Lung (tissue), 12 donors: ENCODE results near the gene SNCAIP. TPM values are rescaled to one million over a fixed set of nuclear protein-coding genes. Genes with fewer than 3 reads are reported as not detected.
A peak's percentile ranks its signal among the peaks of the same experiment; 100 is the strongest.

Experiments
- ATAC-seq: fragments of 200-7000 bp; cut with Tn5 transposase; one replicate; pipeline ENCODE4 v1.9.1; 2020; ENCODE audit warnings: moderate number of reproducible peaks; ENCODE audit not compliant: insufficient read depth, low FRiP score
- DNase-seq, 3 donors: peaks; one replicate each; pipeline ENCODE4 v3.0.0-alpha.2; 2013 to 2017
- H3K27ac ChIP-seq, 2 donors: one replicate each; pipeline ENCODE4 v1.5.1; 2013; ENCODE audit warnings: mild to moderate bottlenecking in 2 of 2, moderate library complexity in 2 of 2, control low read depth in 1 of 2, inconsistent platforms in 1 of 2, low read depth in 1 of 2, low read length in 1 of 2
- H3K27me3 ChIP-seq, 3 donors: one replicate each; pipeline ENCODE4 v1.5.1; 2013; ENCODE audit warnings: low read length in 2 of 3; ENCODE audit not compliant: control insufficient read depth in 3 of 3, insufficient read depth in 3 of 3
- H3K36me3 ChIP-seq, 4 donors: one replicate each; pipeline ENCODE4 v1.5.1; 2013; ENCODE audit warnings: low read length in 4 of 4, mild to moderate bottlenecking in 1 of 4, moderate library complexity in 1 of 4; ENCODE audit not compliant: control insufficient read depth in 4 of 4, insufficient read depth in 4 of 4
- H3K4me1 ChIP-seq, 5 donors: one replicate each; pipeline ENCODE4 v1.5.1; 2013; ENCODE audit warnings: low read length in 5 of 5, mild to moderate bottlenecking in 2 of 5, moderate library complexity in 1 of 5; ENCODE audit not compliant: control insufficient read depth in 5 of 5, insufficient read depth in 5 of 5
- H3K4me3 ChIP-seq: one replicate; pipeline ENCODE4 v1.5.1; 2013; ENCODE audit warnings: mild to moderate bottlenecking, control low read depth, moderate library complexity
- H3K9ac ChIP-seq, 2 donors: one replicate each; pipeline ENCODE4 v1.5.1; 2013; ENCODE audit warnings: low read length in 2 of 2, control low read depth in 1 of 2; ENCODE audit not compliant: insufficient read depth in 1 of 2
- H3K9me3 ChIP-seq, 4 donors: one replicate each; pipeline ENCODE4 v1.5.1; 2013; ENCODE audit warnings: low read length in 3 of 4, mild to moderate bottlenecking in 1 of 4, moderate library complexity in 1 of 4; ENCODE audit not compliant: control insufficient read depth in 4 of 4, insufficient read depth in 3 of 4
- CTCF ChIP-seq: IDR thresholded peaks from 2 replicates; pipeline ENCODE4 v1.5.1; 2012; ENCODE audit warnings: mild to moderate bottlenecking; ENCODE audit errors: control extremely low read depth, extremely low read depth
- WGBS, 2 donors: extraction: QIAGEN DNeasy Blood & Tissue Kit; methylation state at CpG; one replicate each; pipeline ENCODE4 v1.1.7; 2013; 5-methylcytosine and 5-hydroxymethylcytosine counted together
- polyA plus RNA-seq, 2 donors: library from polyadenylated mRNA; stranded (reverse); fragments of 200-250 nt; gene quantifications; one replicate each; pipeline ENCODE4 v1.2.1, GENCODE V29; 2013
- total RNA-seq, 2 donors: library from RNA; depleted of rRNA in 1 of 2; stranded (reverse); fragments of >200 nt in 1 of 2; gene quantifications; one replicate each; pipeline ENCODE4 v1.2.1, GENCODE V29; 2014 to 2021
- donor health status: control.
- donor health status: control.
- donor health status: Bipolar disorder and iron deficiency.
- donor health status: healthy.
- donor health status: DM: yes; HTN: yes; CAD: no.

Gene SNCAIP
- total and polyA plus RNA-seq, 4 donors: 1.4 to 25.7 (median 4.7) TPM

- Histone ChIP-seq H3K9me3 (no peaks in the 10 kb centered on the region), H3K9ac (no peak overlapping the region), H3K27ac (no peak overlapping the region), H3K27me3 (no peaks in the 10 kb centered on the region), H3K36me3 (no peaks in the 10 kb centered on the region), H3K4me3 (no peak overlapping the region), H3K4me1 (peaks cover 0 to 21% (median 4%) of the 10 kb centered on the region in 5 donors)
- 57 to 68% methylated on average over 2 of the region's 2 CpGs for WGBS, 2 donors
- no peak for TF ChIP-seq CTCF
- no peak for ATAC-seq
- DNase-seq: no peak
Measured at GRCh38 chr5:122327110-122327509, 15.1 kb downstream of the SNCAIP start.

- Histone ChIP-seq H3K9me3 (no peaks in the 10 kb centered on the region), H3K36me3 (no peaks in the 10 kb centered on the region), H3K9ac (no peak overlapping the region), H3K4me3 (no peak overlapping the region), H3K27ac (no peak overlapping the region), H3K4me1 (peaks cover 0 to 12% (median 0%) of the 10 kb centered on the region in 5 donors), H3K27me3 (no peaks in the 10 kb centered on the region)
- no peak for ATAC-seq
- DNase-seq: no peak
- 94 to 96% methylated on average over 6 of the region's 6 CpGs for WGBS, 2 donors
- TF ChIP-seq CTCF: no peak
Measured at GRCh38 chr5:122330881-122331280, 18.8 kb downstream of the SNCAIP start.

- ATAC-seq: no peak
- no peaks in the 10 kb centered on the region for H3K27me3 ChIP-seq
- H3K4me1 ChIP-seq: peaks cover 0 to 12% (median 0%) of the 10 kb centered on the region in 5 donors
- peak in 1 of 3 donors; percentile 25 for DNase-seq
- H3K4me3 ChIP-seq: no peak overlapping the region
- no peaks in the 10 kb centered on the region for H3K36me3 ChIP-seq
- no peaks in the 10 kb centered on the region for H3K9me3 ChIP-seq
- no peak overlapping the region for H3K27ac ChIP-seq
- TF ChIP-seq CTCF: no peak
- H3K9ac ChIP-seq: no peak overlapping the region
- WGBS, 2 donors: 96% methylated on average over 5 of the region's 5 CpGs
Measured at GRCh38 chr5:122332599-122333555, 20.8 kb downstream of the SNCAIP start.
